AG10803 (cell line): ENCODE measurements around the gene TRIP13.
"Not testable (repeated sequence)": the region's sequence is repeated elsewhere in the genome, so short reads cannot be mapped to it uniquely, and the experiment has no call there.

ENCODE experiments used
- DNase-seq: peaks from one replicate; pipeline ENCODE4 v3.0.0; 2010; ENCODE audit warnings: low read depth
- H3K4me3 ChIP-seq: 2 replicates; pipeline ENCODE4 v1.5.1; 2011; ENCODE audit warnings: mild to moderate bottlenecking, low read length, control low read depth
- CTCF ChIP-seq: conservative IDR thresholded peaks from 2 replicates; pipeline ENCODE4 v1.5.1; 2011; ENCODE audit warnings: mild to moderate bottlenecking, low read length, control low read depth, inconsistent platforms

Gene TRIP13

GRCh38 chr5:931570-932145 is 39.0 kb downstream of the TRIP13 start:
- H3K4me3 ChIP-seq: no peak overlapping the region
- no peak for TF ChIP-seq CTCF
- no peak for DNase-seq

- no peak for TF ChIP-seq CTCF
- no peak for DNase-seq
Observed at GRCh38 chr5:932151-932627, 39.5 kb downstream of the TRIP13 start.

GRCh38 chr5:932628-933250 is 40.1 kb downstream of the TRIP13 start:
- H3K4me3 ChIP-seq: no peak overlapping the region

More at GRCh38 chr5:932151-932627, 39.5 kb downstream of the TRIP13 start:
- no peak overlapping the region for H3K4me3 ChIP-seq

GRCh38 chr5:933251-933861 is 40.7 kb downstream of the TRIP13 start:
- TF ChIP-seq CTCF: no peak
- no peak overlapping the region for H3K4me3 ChIP-seq
- DNase-seq: no peak

More at GRCh38 chr5:932628-933250, 40.1 kb downstream of the TRIP13 start:
- no peak for TF ChIP-seq CTCF
- DNase-seq: no peak

GRCh38 chr5:933951-934350 is 41.3 kb downstream of the TRIP13 start:
- not testable (repeated sequence) for DNase-seq, H3K4me3 ChIP-seq

GRCh38 chr5:934381-934967 is 41.8 kb downstream of the TRIP13 start:
- H3K4me3 ChIP-seq, DNase-seq: not testable (repeated sequence)
- peak; percentile 56 for TF ChIP-seq CTCF

- TF ChIP-seq CTCF: no peak
- no peak for DNase-seq
- no peak overlapping the region for H3K4me3 ChIP-seq
Observed at GRCh38 chr5:935510-936084, 42.9 kb downstream of the TRIP13 start.
